Peyer's patch (tissue), 4 donors: ENCODE measurements around the gene ATP11A. TPM values are rescaled to one million over a fixed set of nuclear protein-coding genes. Genes with fewer than 3 reads are reported as not detected.
A peak's percentile ranks its signal among the peaks of the same experiment; 100 is the strongest.

Experiments used
- DNase-seq, 3 donors: peaks; one replicate each; pipeline ENCODE4 v3.0.0-alpha.2; 2017 to 2019
- H3K27ac ChIP-seq, 4 donors: fragments of 200-600 bp; sonication (generic); one replicate each; pipeline ENCODE4 v1.5.1; 2016 to 2019
- H3K27me3 ChIP-seq, 2 donors: fragments of 200-600 bp; sonication (generic); one replicate each; pipeline ENCODE4 v1.5.1; 2019
- H3K36me3 ChIP-seq, 3 donors: fragments of 200-600 bp; sonication (generic); one replicate each; pipeline ENCODE4 v1.5.1; 2016 to 2019
- H3K4me1 ChIP-seq, 4 donors: fragments of 200-600 bp; sonication (generic); one replicate each; pipeline ENCODE4 v1.5.1; 2016 to 2019
- H3K4me3 ChIP-seq, 4 donors: fragments of 200-600 bp; sonication (generic); 1 replicate in 3 of 4; 2 replicates in 1 of 4; pipeline ENCODE4 v1.5.1; 2016 to 2019; ENCODE audit warnings: mild to moderate bottlenecking in 1 of 4
- H3K9me3 ChIP-seq, 4 donors: fragments of 200-600 bp; sonication (generic); one replicate each; pipeline ENCODE4 v1.5.1; 2016 to 2019; ENCODE audit warnings: mild to moderate bottlenecking in 1 of 4
- CTCF ChIP-seq, 6 experiments: fragments of 450-650 bp in 4 of 6; fragments of 200-600 bp in 2 of 6; sonication (generic) in 1 of 6; IDR thresholded peaks; one replicate each; pipeline ENCODE4 v1.5.1; 2017 to 2019; ENCODE audit warnings: antibody characterized with exemption in 6 of 6, mild to moderate bottlenecking in 3 of 6, moderate library complexity in 1 of 6
- POLR2A ChIP-seq, 2 donors: fragments of 450-650 bp; IDR thresholded peaks; one replicate each; pipeline ENCODE4 v1.5.1; 2017; ENCODE audit warnings: antibody characterized with exemption in 2 of 2, mild to moderate bottlenecking in 2 of 2, moderate library complexity in 2 of 2
- total RNA-seq, 4 donors: library from RNA; depleted of rRNA; stranded (reverse); fragments of >200 nt; gene quantifications; one replicate each; pipeline ENCODE4 v1.1.0, GENCODE V29; 2016

The ATP11A gene
- total RNA-seq, 4 donors from 2014 or later: 33.1 to 64.2 (median 53.7) TPM

DNA sequence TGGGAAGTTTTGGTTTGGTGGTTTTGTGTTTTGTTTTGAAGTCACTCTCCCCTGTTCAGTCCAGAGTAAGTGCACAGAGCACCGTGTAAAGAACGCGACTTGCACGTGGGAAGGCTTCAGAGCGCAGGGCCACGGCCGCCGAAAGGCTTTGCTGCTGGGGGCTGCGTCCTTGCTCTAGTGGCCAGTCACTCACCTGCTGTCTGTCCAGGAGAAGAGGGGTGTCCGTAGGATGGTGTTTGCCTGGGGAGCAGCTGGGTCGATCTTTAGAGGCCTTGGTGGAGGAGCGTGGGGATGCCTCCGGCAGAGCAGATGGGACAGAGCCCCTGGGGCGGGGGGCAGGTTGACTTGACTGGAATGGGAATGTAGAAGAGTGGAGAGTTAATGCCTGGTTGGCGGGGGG is 162.6 kb downstream of the ATP11A start:
- DNase-seq: peak in 2 of 3 donors; percentile 22 to 34
- Histone ChIP-seq H3K4me3 (no peak overlapping the region), H3K9me3 (no peaks in the 10 kb centered on the region), H3K27me3 (no peaks in the 10 kb centered on the region), H3K36me3 (peaks cover 0 to 55% (median 3%) of the 10 kb centered on the region in 3 donors), H3K4me1 (no peaks in the 10 kb centered on the region), H3K27ac (no peak overlapping the region)
- TF ChIP-seq CTCF (IDR thresholded peaks at IDR 0.05): no peak
- TF ChIP-seq POLR2A (IDR thresholded peaks at IDR 0.05): no peak

- Histone ChIP-seq H3K4me1 (no peaks in the 10 kb centered on the region), H3K4me3 (no peak overlapping the region), H3K27me3 (no peaks in the 10 kb centered on the region), H3K27ac (no peak overlapping the region), H3K36me3 (peaks cover 0 to 59% (median 3%) of the 10 kb centered on the region in 3 donors), H3K9me3 (no peaks in the 10 kb centered on the region)
- DNase-seq: peak in 1 of 3 donors; percentile 5
- no peak for TF ChIP-seq CTCF (IDR thresholded peaks at IDR 0.05)
- TF ChIP-seq POLR2A (IDR thresholded peaks at IDR 0.05): no peak
Observed at GRCh38 chr13:112852808-112853207, 163.0 kb downstream of the ATP11A start.

- Histone ChIP-seq H3K27ac (no peak overlapping the region), H3K9me3 (no peaks in the 10 kb centered on the region), H3K4me3 (no peak overlapping the region), H3K4me1 (no peaks in the 10 kb centered on the region), H3K36me3 (peaks cover 0 to 72% (median 3%) of the 10 kb centered on the region in 3 donors), H3K27me3 (no peaks in the 10 kb centered on the region)
- DNase-seq: peak in 2 of 3 donors; percentile 35
- no peak for TF ChIP-seq POLR2A (IDR thresholded peaks at IDR 0.05)
- no peak for TF ChIP-seq CTCF (IDR thresholded peaks at IDR 0.05)
Observed at GRCh38 chr13:112854321-112854720, 164.5 kb downstream of the ATP11A start.

GRCh38 chr13:112855859-112856258 is 166.0 kb downstream of the ATP11A start:
- DNase-seq: peak in 1 of 3 donors; percentile 24
- TF ChIP-seq POLR2A (IDR thresholded peaks at IDR 0.05) (no peak), CTCF (IDR thresholded peaks at IDR 0.05) (no peak)
- Histone ChIP-seq H3K27me3 (no peaks in the 10 kb centered on the region), H3K27ac (no peak overlapping the region), H3K36me3 (peaks cover 0 to 86% (median 3%) of the 10 kb centered on the region in 3 donors), H3K4me1 (no peaks in the 10 kb centered on the region), H3K9me3 (no peaks in the 10 kb centered on the region), H3K4me3 (no peak overlapping the region)

DNA sequence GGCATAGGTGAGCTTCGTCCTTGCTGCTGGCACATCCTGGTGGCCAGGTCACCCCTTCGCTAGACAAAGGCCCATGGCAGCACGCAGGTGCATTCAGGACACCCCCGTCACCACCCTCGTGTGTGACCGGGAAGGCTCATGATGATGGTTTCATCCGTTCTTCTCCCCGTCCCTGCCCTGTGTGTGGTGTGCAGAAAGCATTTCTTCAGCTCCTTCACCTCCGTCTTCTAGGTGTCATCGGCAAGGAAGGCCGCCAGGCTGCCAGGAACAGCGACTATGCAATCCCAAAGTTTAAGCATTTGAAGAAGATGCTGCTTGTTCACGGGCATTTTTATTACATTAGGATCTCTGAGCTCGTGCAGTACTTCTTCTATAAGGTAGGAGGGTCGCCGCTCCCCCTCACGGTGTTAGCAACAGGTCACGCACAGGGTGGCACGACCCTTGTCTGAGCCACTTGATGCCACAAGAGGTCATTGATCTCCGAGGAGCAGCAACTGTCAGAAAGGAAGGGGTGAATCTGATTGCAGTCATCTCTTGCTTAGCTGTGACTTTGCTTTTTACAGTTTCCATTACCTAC is 168.2 kb downstream of the ATP11A start:
- peak in 1 of 3 donors; percentile 28 for DNase-seq
- Histone ChIP-seq H3K27ac (no peak overlapping the region), H3K4me1 (no peaks in the 10 kb centered on the region), H3K27me3 (no peaks in the 10 kb centered on the region), H3K4me3 (no peak overlapping the region), H3K36me3 (peaks cover 0 to 77% (median 3%) of the 10 kb centered on the region in 3 donors), H3K9me3 (no peaks in the 10 kb centered on the region)
- TF ChIP-seq CTCF (IDR thresholded peaks at IDR 0.05): no peak
- no peak for TF ChIP-seq POLR2A (IDR thresholded peaks at IDR 0.05)
